IMR-90 (cell line): ENCODE data around the gene LENG9. TPM values are rescaled to one million over a fixed set of nuclear protein-coding genes. Genes with fewer than 3 reads are reported as not detected.

Experiments used
- ATAC-seq: fragments of 200-7000 bp; cut with Tn5 transposase; 2 replicates; pipeline ENCODE4 v1.9.1; 2020; ENCODE audit warnings: low read depth, mild to moderate bottlenecking, moderate library complexity
- BruUV-seq: library from RNA; stranded (reverse); fragments of 400-500 nt; replicated peaks from 2 replicates; lab custom pipeline; 2021; lab: Mats Ljungman, UMichigan
- CTCF ChIA-PET: fragments of 300-600 bp; formaldehyde crosslinking; extraction: SDS; loops from one replicate; lab custom pipeline; 2021; ENCODE audit warnings: antibody characterized with exemption; lab: Yijun Ruan, JAX
- POLR2A ChIA-PET: fragments of 300-600 bp; sonication (Branson Sonifier 250); formaldehyde crosslinking; loops from one replicate; lab custom pipeline; 2022; ENCODE audit warnings: antibody characterized with exemption; ENCODE audit not compliant: unreplicated experiment; lab: Charles Lee
- DNase-seq: peaks from one replicate; pipeline ENCODE4 v3.0.0; 2013
- H2AFZ ChIP-seq: replicated peaks from 2 replicates; pipeline ENCODE3; 2013; ENCODE audit warnings: low read length, mild to moderate bottlenecking; ENCODE audit not compliant: poor library complexity
- H2AK5ac ChIP-seq: 2 replicates; pipeline ENCODE4 v1.6.1; 2013; ENCODE audit warnings: low read depth, low read length, inconsistent platforms
- H2AK9ac ChIP-seq: replicated peaks from 2 replicates; pipeline ENCODE3; 2013; ENCODE audit warnings: mild to moderate bottlenecking, low read depth, low read length, moderate library complexity; ENCODE audit not compliant: poor library complexity
- H2BK120ac ChIP-seq: 2 replicates; pipeline ENCODE4 v1.6.1; 2013; ENCODE audit warnings: low read depth, low read length, inconsistent platforms
- H2BK15ac ChIP-seq: 3 replicates; pipeline ENCODE4 v1.6.1; 2013; ENCODE audit warnings: low read depth, low read length, inconsistent platforms
- H2BK20ac ChIP-seq: 2 replicates; pipeline ENCODE4 v1.6.1; 2013; ENCODE audit warnings: low read depth, mild to moderate bottlenecking, inconsistent platforms, low read length, moderate library complexity
- H2BK5ac ChIP-seq: 2 replicates; pipeline ENCODE4 v1.6.1; 2013; ENCODE audit warnings: mild to moderate bottlenecking, low read depth, low read length, inconsistent platforms; ENCODE audit not compliant: poor library complexity, severe bottlenecking
- H3K14ac ChIP-seq: replicated peaks from 2 replicates; pipeline ENCODE4 v1.6.1; 2013; ENCODE audit warnings: low read depth, low read length, inconsistent platforms
- H3K18ac ChIP-seq: 2 replicates; pipeline ENCODE4 v1.6.1; 2013; ENCODE audit warnings: low read depth, low read length, control low read depth
- H3K23ac ChIP-seq: 2 replicates; pipeline ENCODE4 v1.6.1; 2013; ENCODE audit warnings: low read depth, low read length, inconsistent platforms
- H3K27ac ChIP-seq: 2 replicates; pipeline ENCODE4 v1.5.1; 2013; ENCODE audit warnings: mild to moderate bottlenecking, control low read depth, low read length; ENCODE audit not compliant: insufficient read depth
- H3K27me3 ChIP-seq: 2 replicates; pipeline ENCODE4 v1.6.1; 2013; ENCODE audit warnings: low read length; ENCODE audit not compliant: control insufficient read depth, insufficient read depth
- H3K36me3 ChIP-seq: 2 replicates; pipeline ENCODE4 v1.6.1; 2013; ENCODE audit warnings: low read length, mixed read lengths; ENCODE audit not compliant: control insufficient read depth, insufficient read depth
- H3K4ac ChIP-seq: 2 replicates; pipeline ENCODE4 v1.6.1; 2013; ENCODE audit warnings: low read depth, low read length, inconsistent platforms
- H3K4me1 ChIP-seq: 2 replicates; pipeline ENCODE4 v1.6.1; 2013; ENCODE audit warnings: low read length, mixed read lengths; ENCODE audit not compliant: control insufficient read depth, insufficient read depth
- H3K4me2 ChIP-seq: 2 replicates; pipeline ENCODE4 v1.6.1; 2013; ENCODE audit warnings: low read depth, mild to moderate bottlenecking, control low read depth, low read length, moderate library complexity
- H3K4me3 ChIP-seq: 2 replicates; pipeline ENCODE4 v1.5.1; 2013; ENCODE audit warnings: low read depth, mild to moderate bottlenecking, control low read depth, low read length, moderate library complexity; ENCODE audit not compliant: insufficient read depth
- H3K56ac ChIP-seq: 2 replicates; pipeline ENCODE4 v1.6.1; 2013; ENCODE audit warnings: low read length, inconsistent platforms; ENCODE audit not compliant: insufficient read depth; ENCODE audit errors: extremely low read depth
- H3K79me1 ChIP-seq, 2 experiments: 2 replicates each; pipeline ENCODE4 v1.6.1; 2013; ENCODE audit warnings: low read length in 2 of 2, inconsistent platforms in 1 of 2, low read depth in 1 of 2
- H3K9ac ChIP-seq: 2 replicates; pipeline ENCODE4 v1.6.1; 2013; ENCODE audit warnings: low read depth, low read length, control low read depth
- H3K9me1 ChIP-seq: 2 replicates; pipeline ENCODE4 v1.6.1; 2013; ENCODE audit warnings: low read length, inconsistent platforms; ENCODE audit not compliant: insufficient read depth
- H3K9me3 ChIP-seq: 2 replicates; pipeline ENCODE4 v1.6.1; 2013; ENCODE audit warnings: low read length; ENCODE audit not compliant: control insufficient read depth, insufficient read depth
- H4K20me1 ChIP-seq: 2 replicates; pipeline ENCODE4 v1.6.1; 2013; ENCODE audit warnings: low read length, inconsistent platforms; ENCODE audit not compliant: insufficient read depth
- H4K5ac ChIP-seq: 2 replicates; pipeline ENCODE4 v1.6.1; 2013; ENCODE audit warnings: mild to moderate bottlenecking, low read depth, low read length, control low read depth
- H4K8ac ChIP-seq, 2 experiments: 2 replicates each; pipeline ENCODE4 v1.6.1; 2013; ENCODE audit warnings: low read depth in 2 of 2, low read length in 2 of 2, control low read depth in 1 of 2, inconsistent platforms in 1 of 2
- H4K91ac ChIP-seq: 2 replicates; pipeline ENCODE4 v1.6.1; 2013; ENCODE audit warnings: low read depth, low read length, inconsistent platforms; ENCODE audit not compliant: insufficient read depth
- BHLHE40 ChIP-seq: fragments of 150-350 bp; IDR thresholded peaks from 2 replicates; pipeline ENCODE4 v1.6.1; 2016; ENCODE audit warnings: mild to moderate bottlenecking, low read depth, low read length
- CEBPB ChIP-seq: IDR thresholded peaks from 2 replicates; pipeline ENCODE4 v1.6.1; 2012; ENCODE audit warnings: low read depth, low read length, improper control_type of control experiment
- CHD1 ChIP-seq: IDR thresholded peaks from 2 replicates; pipeline ENCODE4 v1.6.1; 2012; ENCODE audit warnings: low read depth, low read length, improper control_type of control experiment
- CTCF ChIP-seq: conservative IDR thresholded peaks from 2 replicates; pipeline ENCODE4 v1.5.1; 2012; ENCODE audit warnings: mild to moderate bottlenecking, low read depth, low read length, improper control_type of control experiment
- FOS ChIP-seq: fragments of 150-350 bp; IDR thresholded peaks from 2 replicates; pipeline ENCODE4 v1.6.1; 2016; ENCODE audit warnings: low read depth, low read length
- MAFK ChIP-seq: IDR thresholded peaks from 2 replicates; pipeline ENCODE4 v1.6.1; 2012; ENCODE audit warnings: low read depth, low read length, improper control_type of control experiment
- MAZ ChIP-seq: IDR thresholded peaks from 2 replicates; pipeline ENCODE4 v1.6.1; 2012; ENCODE audit warnings: low read depth, mild to moderate bottlenecking, low read length, improper control_type of control experiment, moderate library complexity, borderline replicate concordance
- MXI1 ChIP-seq: IDR thresholded peaks from 2 replicates; pipeline ENCODE4 v1.6.1; 2012; ENCODE audit warnings: low read depth, mild to moderate bottlenecking, low read length, moderate library complexity, borderline replicate concordance
- NFE2L2 ChIP-seq: fragments of 150-350 bp; IDR thresholded peaks from 2 replicates; pipeline ENCODE4 v1.6.1; 2016; ENCODE audit warnings: low read depth, mild to moderate bottlenecking, low read length
- POLR2A ChIP-seq: IDR thresholded peaks from 2 replicates; pipeline ENCODE4 v1.6.1; 2012; ENCODE audit warnings: mild to moderate bottlenecking, low read depth, low read length
- RAD21 ChIP-seq: IDR thresholded peaks from 2 replicates; pipeline ENCODE4 v1.6.1; 2012; ENCODE audit warnings: low read length, improper control_type of control experiment
- RCOR1 ChIP-seq: IDR thresholded peaks from 2 replicates; pipeline ENCODE4 v1.6.1; 2012; ENCODE audit warnings: mild to moderate bottlenecking, low read length, improper control_type of control experiment; ENCODE audit not compliant: insufficient replicate concordance
- RFX5 ChIP-seq: IDR thresholded peaks from 2 replicates; pipeline ENCODE4 v1.8.0; 2012; ENCODE audit warnings: low read depth, mild to moderate bottlenecking, low read length, moderate library complexity
- SMC3 ChIP-seq: fragments of 150-350 bp; IDR thresholded peaks from 2 replicates; pipeline ENCODE4 v1.6.1; 2016; ENCODE audit warnings: low read depth, mild to moderate bottlenecking, antibody characterized with exemption, low read length, moderate library complexity
- USF2 ChIP-seq: fragments of 150-350 bp; IDR thresholded peaks from 2 replicates; pipeline ENCODE4 v1.6.1; 2017; ENCODE audit warnings: mild to moderate bottlenecking, antibody characterized with exemption, low read length, low read depth
- WGBS, 2 experiments: methylation state at CpG; one replicate each; pipeline versions ENCODE4 v1.1.5 to v1.1.7; 2013; ENCODE audit warnings: missing lambda C conversion rate in 2 of 2; ENCODE audit not compliant: insufficient read length in 1 of 2; ENCODE audit errors: extremely low coverage in 2 of 2; 5-methylcytosine and 5-hydroxymethylcytosine counted together
- dilution Hi-C: fragments of 300-500 bp; cut with HindIII; formaldehyde crosslinking; loops from one replicate; pipeline ENCODE4 v1.14.3; 2018; ENCODE audit warnings: low sequenced_read_pairs; ENCODE audit not compliant: unreplicated experiment
- in situ Hi-C: fragments of 300-500 bp; cut with MboI; formaldehyde crosslinking; loops from 3 replicates; pipeline ENCODE4 v1.14.3; 2019; ENCODE audit warnings: low sequenced_read_pairs, inconsistent platforms, mixed read lengths
- intact Hi-C: fragments of 100-400 bp; cut with micrococcal nuclease; formaldehyde crosslinking; loops from 2 replicates; pipeline ENCODE4 v1.10.0; 2022
- polyA plus RNA-seq, 3 experiments: library from polyadenylated mRNA; depleted of rRNA; stranded (reverse); fragments of >200 nt; gene quantifications; 2 replicates each; pipeline ENCODE4 v1.2.3, GENCODE V29; 2012; ENCODE audit warnings: low replicate concordance in 1 of 3
- total RNA-seq: library from RNA; depleted of rRNA; stranded (reverse); fragments of >200 nt; gene quantifications from 2 replicates; pipeline ENCODE4 v1.2.3, GENCODE V29; 2012
- TF ChIP-seq, protein P1 (sequence below): fragments of 150-350 bp; IDR thresholded peaks from 2 replicates; pipeline ENCODE4 v1.6.1; 2016; ENCODE audit warnings: low read depth, mild to moderate bottlenecking, low read length, moderate library complexity, borderline replicate concordance

LENG9 gene
- total and polyA plus RNA-seq, 2 of the 4 experiments (the other 2 are of a cell fraction), result 0.94 to 1.1 TPM

GRCh38 chr19:54451997-54452396, 11.6 kb downstream of the LENG9 start:
- WGBS, 2 experiments, result 93% methylated on average over 5 of the region's 11 CpGs; no CpG with 5 or more reads in 1 of the 2 experiments

More at GRCh38 chr19:54451997-54452396, 11.6 kb downstream of the LENG9 start:
- H3K9me3 ChIP-seq, result no peaks in the 10 kb centered on the region
- DNase-seq, result no peak
- no peak overlapping the region for H2BK20ac ChIP-seq
- H3K4me2 ChIP-seq, result no peak overlapping the region
- H3K27me3 ChIP-seq, result no peaks in the 10 kb centered on the region
- H4K5ac ChIP-seq, result no peak overlapping the region
- POLR2A ChIA-PET, result no interaction called here
- no peak overlapping the region for H3K56ac ChIP-seq
- no peak overlapping the region for H3K4ac ChIP-seq
- BruUV-seq, result no TSS peak
- no peak overlapping the region for H3K23ac ChIP-seq
- H2BK5ac ChIP-seq, result no peak overlapping the region
- no peak overlapping the region for H2AK9ac ChIP-seq
- no peak overlapping the region for H4K91ac ChIP-seq
- H2AFZ ChIP-seq, result no peak overlapping the region
- TF ChIP-seq SMC3 (no peak), FOS (no peak), MAFK (no peak), USF2 (no peak), RFX5 (no peak), RCOR1 (no peak), NFE2L2 (no peak), MAZ (no peak), CTCF (no peak), POLR2A (no peak), CEBPB (no peak), MXI1 (no peak), CHD1 (no peak), BHLHE40 (no peak), RAD21 (no peak)
- TF ChIP-seq, protein P1, sequence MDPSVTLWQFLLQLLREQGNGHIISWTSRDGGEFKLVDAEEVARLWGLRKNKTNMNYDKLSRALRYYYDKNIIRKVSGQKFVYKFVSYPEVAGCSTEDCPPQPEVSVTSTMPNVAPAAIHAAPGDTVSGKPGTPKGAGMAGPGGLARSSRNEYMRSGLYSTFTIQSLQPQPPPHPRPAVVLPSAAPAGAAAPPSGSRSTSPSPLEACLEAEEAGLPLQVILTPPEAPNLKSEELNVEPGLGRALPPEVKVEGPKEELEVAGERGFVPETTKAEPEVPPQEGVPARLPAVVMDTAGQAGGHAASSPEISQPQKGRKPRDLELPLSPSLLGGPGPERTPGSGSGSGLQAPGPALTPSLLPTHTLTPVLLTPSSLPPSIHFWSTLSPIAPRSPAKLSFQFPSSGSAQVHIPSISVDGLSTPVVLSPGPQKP, result no peak
- in situ Hi-C loops, result loop anchor here (10.0 to 25.0 kb wide), 6 partner anchors 247 to 1685 kb away; partner anchors contain the start of genes NAT14, NDUFA3, OSCAR and PRPF31
- dilution Hi-C loops, result no loop called here
- H3K4me1 ChIP-seq, result peaks cover 6% of the 10 kb centered on the region
- H2BK120ac ChIP-seq, result no peak overlapping the region
- H3K18ac ChIP-seq, result no peak overlapping the region
- H3K14ac ChIP-seq, result no peak overlapping the region
- no peak overlapping the region for H2BK15ac ChIP-seq
- H3K79me1 ChIP-seq, result peaks cover 25 to 66% of the 10 kb centered on the region in 2 experiments
- H4K8ac ChIP-seq, result no peak overlapping the region
- H2AK5ac ChIP-seq, result no peak overlapping the region
- intact Hi-C loops, result no loop called here
- CTCF ChIA-PET, result no interaction called here
- H3K27ac ChIP-seq, result no peak overlapping the region
- no peak for ATAC-seq
- no peak overlapping the region for H3K9ac ChIP-seq
- H3K9me1 ChIP-seq, result peaks cover 6% of the 10 kb centered on the region; the same call in 1 of the 2 replicates
- H4K20me1 ChIP-seq, result peaks cover 73% of the 10 kb centered on the region
- peaks cover 61% of the 10 kb centered on the region for H3K36me3 ChIP-seq
- no peak overlapping the region for H3K4me3 ChIP-seq
